IMR-90 (cell line): ENCODE measurements around the gene RAB8B.

Experiments
- BHLHE40 ChIP-seq: fragments of 150-350 bp; IDR thresholded peaks from 2 replicates; pipeline ENCODE4 v1.6.1; 2016; ENCODE audit warnings: mild to moderate bottlenecking, low read depth, low read length
- CEBPB ChIP-seq: IDR thresholded peaks from 2 replicates; pipeline ENCODE4 v1.6.1; 2012; ENCODE audit warnings: low read depth, low read length, improper control_type of control experiment
- FOS ChIP-seq: fragments of 150-350 bp; IDR thresholded peaks from 2 replicates; pipeline ENCODE4 v1.6.1; 2016; ENCODE audit warnings: low read depth, low read length
- MAFK ChIP-seq: IDR thresholded peaks from 2 replicates; pipeline ENCODE4 v1.6.1; 2012; ENCODE audit warnings: low read depth, low read length, improper control_type of control experiment
- MAZ ChIP-seq: IDR thresholded peaks from 2 replicates; pipeline ENCODE4 v1.6.1; 2012; ENCODE audit warnings: low read depth, mild to moderate bottlenecking, low read length, improper control_type of control experiment, moderate library complexity, borderline replicate concordance
- MXI1 ChIP-seq: IDR thresholded peaks from 2 replicates; pipeline ENCODE4 v1.6.1; 2012; ENCODE audit warnings: low read depth, mild to moderate bottlenecking, low read length, moderate library complexity, borderline replicate concordance
- POLR2A ChIP-seq: IDR thresholded peaks from 2 replicates; pipeline ENCODE4 v1.6.1; 2012; ENCODE audit warnings: mild to moderate bottlenecking, low read depth, low read length
- RAD21 ChIP-seq: IDR thresholded peaks from 2 replicates; pipeline ENCODE4 v1.6.1; 2012; ENCODE audit warnings: low read length, improper control_type of control experiment
- RFX5 ChIP-seq: IDR thresholded peaks from 2 replicates; pipeline ENCODE4 v1.8.0; 2012; ENCODE audit warnings: low read depth, mild to moderate bottlenecking, low read length, moderate library complexity
- SMC3 ChIP-seq: fragments of 150-350 bp; IDR thresholded peaks from 2 replicates; pipeline ENCODE4 v1.6.1; 2016; ENCODE audit warnings: low read depth, mild to moderate bottlenecking, antibody characterized with exemption, low read length, moderate library complexity
- USF2 ChIP-seq: fragments of 150-350 bp; IDR thresholded peaks from 2 replicates; pipeline ENCODE4 v1.6.1; 2017; ENCODE audit warnings: mild to moderate bottlenecking, antibody characterized with exemption, low read length, low read depth
- TF ChIP-seq, protein P1 (sequence below): conservative IDR thresholded peaks from 2 replicates; pipeline ENCODE4 v1.5.1; 2012; ENCODE audit warnings: mild to moderate bottlenecking, low read depth, low read length, improper control_type of control experiment
- TF ChIP-seq, protein P2 (sequence below): fragments of 150-350 bp; IDR thresholded peaks from 2 replicates; pipeline ENCODE4 v1.6.1; 2016; ENCODE audit warnings: low read depth, mild to moderate bottlenecking, low read length, moderate library complexity, borderline replicate concordance

DNA sequence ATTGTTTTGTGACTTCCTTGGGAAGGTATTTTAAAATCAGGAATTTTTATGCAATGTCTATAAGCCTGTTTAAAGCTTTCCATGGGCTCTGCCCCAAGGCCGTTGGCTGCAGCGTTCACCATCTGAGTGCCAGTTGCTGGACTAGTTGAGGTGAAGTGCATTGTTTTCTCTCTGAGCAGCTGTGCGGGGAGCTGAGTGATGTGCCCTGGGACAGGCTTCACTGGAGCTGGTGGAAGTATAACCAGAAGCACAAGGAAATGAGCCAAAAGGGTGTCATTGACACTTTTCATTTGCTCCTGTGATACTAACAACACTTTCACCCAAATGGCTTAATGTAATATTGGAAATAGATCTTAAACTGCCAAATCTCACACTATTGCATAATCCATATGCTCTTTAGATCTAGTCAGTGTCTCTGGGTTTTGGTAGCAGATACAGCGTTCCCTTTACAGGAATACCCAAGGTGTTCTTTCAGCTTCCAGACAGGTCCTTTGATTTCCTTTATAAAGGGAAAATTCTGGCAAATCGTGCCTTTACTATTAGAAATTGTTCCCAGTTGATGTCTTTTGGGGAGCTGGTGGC lies 117.2 kb downstream of the RAB8B start:
- TF ChIP-seq, protein P1, sequence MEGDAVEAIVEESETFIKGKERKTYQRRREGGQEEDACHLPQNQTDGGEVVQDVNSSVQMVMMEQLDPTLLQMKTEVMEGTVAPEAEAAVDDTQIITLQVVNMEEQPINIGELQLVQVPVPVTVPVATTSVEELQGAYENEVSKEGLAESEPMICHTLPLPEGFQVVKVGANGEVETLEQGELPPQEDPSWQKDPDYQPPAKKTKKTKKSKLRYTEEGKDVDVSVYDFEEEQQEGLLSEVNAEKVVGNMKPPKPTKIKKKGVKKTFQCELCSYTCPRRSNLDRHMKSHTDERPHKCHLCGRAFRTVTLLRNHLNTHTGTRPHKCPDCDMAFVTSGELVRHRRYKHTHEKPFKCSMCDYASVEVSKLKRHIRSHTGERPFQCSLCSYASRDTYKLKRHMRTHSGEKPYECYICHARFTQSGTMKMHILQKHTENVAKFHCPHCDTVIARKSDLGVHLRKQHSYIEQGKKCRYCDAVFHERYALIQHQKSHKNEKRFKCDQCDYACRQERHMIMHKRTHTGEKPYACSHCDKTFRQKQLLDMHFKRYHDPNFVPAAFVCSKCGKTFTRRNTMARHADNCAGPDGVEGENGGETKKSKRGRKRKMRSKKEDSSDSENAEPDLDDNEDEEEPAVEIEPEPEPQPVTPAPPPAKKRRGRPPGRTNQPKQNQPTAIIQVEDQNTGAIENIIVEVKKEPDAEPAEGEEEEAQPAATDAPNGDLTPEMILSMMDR = no peak
- TF ChIP-seq CEBPB (peak; percentile 51), MXI1 (no peak), POLR2A (no peak), SMC3 (no peak), MAFK (no peak), RFX5 (no peak), USF2 (no peak), RAD21 (no peak), MAZ (no peak), FOS (no peak), BHLHE40 (no peak)
- TF ChIP-seq, protein P2, sequence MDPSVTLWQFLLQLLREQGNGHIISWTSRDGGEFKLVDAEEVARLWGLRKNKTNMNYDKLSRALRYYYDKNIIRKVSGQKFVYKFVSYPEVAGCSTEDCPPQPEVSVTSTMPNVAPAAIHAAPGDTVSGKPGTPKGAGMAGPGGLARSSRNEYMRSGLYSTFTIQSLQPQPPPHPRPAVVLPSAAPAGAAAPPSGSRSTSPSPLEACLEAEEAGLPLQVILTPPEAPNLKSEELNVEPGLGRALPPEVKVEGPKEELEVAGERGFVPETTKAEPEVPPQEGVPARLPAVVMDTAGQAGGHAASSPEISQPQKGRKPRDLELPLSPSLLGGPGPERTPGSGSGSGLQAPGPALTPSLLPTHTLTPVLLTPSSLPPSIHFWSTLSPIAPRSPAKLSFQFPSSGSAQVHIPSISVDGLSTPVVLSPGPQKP = no peak
